Measurements from ENCODE around the gene ZG16B. TPM values are rescaled to one million over a fixed set of nuclear protein-coding genes. Genes with fewer than 3 reads are reported as not detected.

Gene ZG16B
- total RNA-seq, 6 donors from 2014 or later: 0.69 to 2.0 (median 1.2) TPM; not detected in 3

- Histone ChIP-seq H3K36me3 (no peaks in the 10 kb centered on the region), H3K4me3 (no peak overlapping the region), H3K27me3 (no peaks in the 10 kb centered on the region), H3K4me1 (no peaks in the 10 kb centered on the region), H3K27ac (no peak overlapping the region), H3K9me3 (peaks cover 7 to 9% (median 8%) of the 10 kb centered on the region in 4 donors)
- no peak for TF ChIP-seq EP300 (IDR thresholded peaks at IDR 0.05)
- no peak for TF ChIP-seq POLR2AphosphoS5 (IDR thresholded peaks at IDR 0.05)
- TF ChIP-seq POLR2A (IDR thresholded peaks at IDR 0.05): no peak
- no peak for TF ChIP-seq CTCF (IDR thresholded peaks at IDR 0.05)
- ATAC-seq (ENCODE audit: low FRiP score in 2 of 2) (no peak), DNase-seq (no peak)
- 90 to 100% methylated on average over 1 to 4 of the region's 4 CpGs for WGBS, 2 donors
These were observed 25.4 kb upstream of the ZG16B start for GRCh38 chr16:2804728-2805127.

GRCh38 chr16:2806286-2806685 is 23.8 kb upstream of the ZG16B start:
- H3K27ac ChIP-seq: no peak overlapping the region
- DNase-seq (no peak), ATAC-seq (ENCODE audit: low FRiP score in 2 of 2) (no peak)
- no peaks in the 10 kb centered on the region for H3K27me3 ChIP-seq
- WGBS, 2 donors: 66 to 74% methylated on average over 5 of the region's 5 CpGs
- TF ChIP-seq EP300 (IDR thresholded peaks at IDR 0.05): no peak
- no peak for TF ChIP-seq POLR2A (IDR thresholded peaks at IDR 0.05)
- no peak for TF ChIP-seq CTCF (IDR thresholded peaks at IDR 0.05)
- no peak for TF ChIP-seq POLR2AphosphoS5 (IDR thresholded peaks at IDR 0.05)
- no peaks in the 10 kb centered on the region for H3K36me3 ChIP-seq
- H3K4me1 ChIP-seq: no peaks in the 10 kb centered on the region
- H3K4me3 ChIP-seq: no peak overlapping the region
- peaks cover 7 to 9% (median 8%) of the 10 kb centered on the region in 4 donors for H3K9me3 ChIP-seq

- no peaks in the 10 kb centered on the region for H3K36me3 ChIP-seq
These were observed 21.9 kb upstream of the ZG16B start for GRCh38 chr16:2808181-2808580.

GRCh38 chr16:2809149-2809760 is 20.8 kb upstream of the ZG16B start:
- Histone ChIP-seq H3K4me1 (no peaks in the 10 kb centered on the region), H3K36me3 (no peaks in the 10 kb centered on the region), H3K4me3 (no peak overlapping the region), H3K27ac (no peak overlapping the region), H3K9me3 (peaks cover under 1 to 3% (median 2%) of the 10 kb centered on the region in 4 donors), H3K27me3 (no peaks in the 10 kb centered on the region)
- TF ChIP-seq POLR2AphosphoS5 (IDR thresholded peaks at IDR 0.05) (no peak), CTCF (IDR thresholded peaks at IDR 0.05) (no peak), POLR2A (IDR thresholded peaks at IDR 0.05) (no peak), EP300 (IDR thresholded peaks at IDR 0.05) (no peak)
- ATAC-seq (ENCODE audit: low FRiP score in 2 of 2) (no peak), DNase-seq (no peak)
- 78 to 80% methylated on average over 3 of the region's 3 CpGs for WGBS, 2 donors

More at GRCh38 chr16:2808181-2808580, 21.9 kb upstream of the ZG16B start:
- 86 to 97% methylated on average over 7 of the region's 7 CpGs for WGBS, 2 donors
- Histone ChIP-seq H3K9me3 (peaks cover 7 to 9% (median 8%) of the 10 kb centered on the region in 4 donors), H3K27me3 (no peaks in the 10 kb centered on the region), H3K27ac (no peak overlapping the region), H3K4me1 (no peaks in the 10 kb centered on the region), H3K4me3 (no peak overlapping the region)
- TF ChIP-seq POLR2A (IDR thresholded peaks at IDR 0.05) (no peak), CTCF (IDR thresholded peaks at IDR 0.05) (no peak)
- DNase-seq (no peak), ATAC-seq (ENCODE audit: low FRiP score in 2 of 2) (no peak)

- DNase-seq: no peak
- H3K27me3 ChIP-seq: no peaks in the 10 kb centered on the region
- H3K4me1 ChIP-seq: no peaks in the 10 kb centered on the region
- H3K9me3 ChIP-seq: no peaks in the 10 kb centered on the region
- 72 to 77% methylated on average over 4 to 6 of the region's 6 CpGs for WGBS, 2 donors
- TF ChIP-seq POLR2AphosphoS5 (IDR thresholded peaks at IDR 0.05): no peak
- no peak for TF ChIP-seq POLR2A (IDR thresholded peaks at IDR 0.05)
- no peak for TF ChIP-seq CTCF (IDR thresholded peaks at IDR 0.05)
- no peak for TF ChIP-seq EP300 (IDR thresholded peaks at IDR 0.05)
- ATAC-seq (ENCODE audit: low FRiP score in 2 of 2): no peak
- H3K36me3 ChIP-seq: no peaks in the 10 kb centered on the region
- H3K4me3 ChIP-seq: no peak overlapping the region
- no peak overlapping the region for H3K27ac ChIP-seq
These were observed 19.5 kb upstream of the ZG16B start for GRCh38 chr16:2810651-2811050.

All from upper lobe of left lung (tissue), 6 donors.